Lower lobe of right lung (tissue), 2 donors: ENCODE measurements around the gene ZNF302. TPM values are rescaled to one million over a fixed set of nuclear protein-coding genes. Genes with fewer than 3 reads are reported as not detected.

ENCODE experiments used
- ATAC-seq, 2 donors: fragments of 200-7000 bp; cut with Tn5 transposase; one replicate each; pipeline ENCODE4 v1.9.1; 2020 to 2022; ENCODE audit warnings: mild to moderate bottlenecking in 2 of 2, moderate library complexity in 2 of 2
- DNase-seq: peaks from one replicate; pipeline ENCODE4 v3.0.0-alpha.2; 2020
- H3K27ac ChIP-seq: fragments of 200-600 bp; one replicate; pipeline ENCODE4 v1.8.0; 2022
- H3K27me3 ChIP-seq: fragments of 200-600 bp; one replicate; pipeline ENCODE4 v1.8.0; 2022; ENCODE audit warnings: low read depth
- H3K36me3 ChIP-seq: fragments of 200-600 bp; one replicate; pipeline ENCODE4 v1.8.0; 2022; ENCODE audit warnings: mild to moderate bottlenecking
- H3K4me1 ChIP-seq: fragments of 200-600 bp; one replicate; pipeline ENCODE4 v1.8.0; 2022
- H3K4me3 ChIP-seq: fragments of 200-600 bp; one replicate; pipeline ENCODE4 v1.8.0; 2022; ENCODE audit warnings: mild to moderate bottlenecking
- H3K9me3 ChIP-seq: fragments of 200-600 bp; one replicate; pipeline ENCODE4 v1.8.0; 2022
- CTCF ChIP-seq: fragments of 200-600 bp; IDR thresholded peaks from one replicate; pipeline ENCODE4 v1.8.0; 2022; ENCODE audit warnings: antibody characterized with exemption, mild to moderate bottlenecking
- intact Hi-C: fragments of 100-400 bp; cut with DNase I; formaldehyde crosslinking; loops from one replicate; pipeline ENCODE4 v1.11.0; 2022
- total RNA-seq: library from RNA; stranded (reverse); fragmentation: NEBNext Ultra II Directional; extraction: Animal tissue kit (Norgen Biotek cat#: 25700); gene quantifications from one replicate; pipeline ENCODE4 v1.2.1, GENCODE V29; 2021
- donor health status: DM: no; HTN: yes; CAD: no; lungs with severe emphysema.

ZNF302 gene
- total RNA-seq, 1 donor from 2014 or later, result 27.2 TPM

- no peak for TF ChIP-seq CTCF
- Histone ChIP-seq H3K4me1 (no peaks in the 10 kb centered on the region), H3K9me3 (peaks cover 10% of the 10 kb centered on the region), H3K27me3 (no peaks in the 10 kb centered on the region), H3K27ac (no peak overlapping the region), H3K36me3 (no peaks in the 10 kb centered on the region), H3K4me3 (no peak overlapping the region)
- ATAC-seq (no peak), DNase-seq (no peak)
- intact Hi-C loops, result loop anchor here (5.0 kb wide), 1 partner anchor 76 kb away; no protein-coding TSS in a partner anchor
Observed at GRCh38 chr19:34713262-34713637, 35.8 kb downstream of the ZNF302 start.

GRCh38 chr19:34715357-34715756 lies 37.9 kb downstream of the ZNF302 start:
- intact Hi-C loops, result no loop called here

GRCh38 chr19:34722353-34722752 lies 44.9 kb downstream of the ZNF302 start:
- Histone ChIP-seq H3K9me3 (no peaks in the 10 kb centered on the region), H3K27ac (no peak overlapping the region), H3K4me3 (no peak overlapping the region), H3K4me1 (no peaks in the 10 kb centered on the region), H3K27me3 (no peaks in the 10 kb centered on the region), H3K36me3 (no peaks in the 10 kb centered on the region)
- DNase-seq (no peak), ATAC-seq (no peak)
- intact Hi-C loops, result no loop called here
- TF ChIP-seq CTCF, result no peak

More at GRCh38 chr19:34715357-34715756, 37.9 kb downstream of the ZNF302 start:
- Histone ChIP-seq H3K4me3 (no peak overlapping the region), H3K4me1 (no peaks in the 10 kb centered on the region), H3K27me3 (no peaks in the 10 kb centered on the region), H3K27ac (no peak overlapping the region), H3K36me3 (no peaks in the 10 kb centered on the region), H3K9me3 (peaks cover 10% of the 10 kb centered on the region)
- no peak for DNase-seq
- no peak for ATAC-seq
- no peak for TF ChIP-seq CTCF

- Histone ChIP-seq H3K27me3 (no peaks in the 10 kb centered on the region), H3K9me3 (no peaks in the 10 kb centered on the region), H3K4me3 (no peak overlapping the region), H3K4me1 (no peaks in the 10 kb centered on the region), H3K36me3 (no peaks in the 10 kb centered on the region), H3K27ac (no peak overlapping the region)
- no peak for TF ChIP-seq CTCF
- intact Hi-C loops, result no loop called here
- DNase-seq, result no peak
- ATAC-seq, result no peak
Observed at GRCh38 chr19:34725400-34725799, 47.9 kb downstream of the ZNF302 start.

GRCh38 chr19:34731019-34731829 lies 53.7 kb downstream of the ZNF302 start:
- H3K27me3 ChIP-seq, result no peaks in the 10 kb centered on the region
- intact Hi-C loops, result no loop called here
- peaks cover 4% of the 10 kb centered on the region for H3K36me3 ChIP-seq
- no peak overlapping the region for H3K27ac ChIP-seq
- no peak for TF ChIP-seq CTCF
- ATAC-seq (no peak), DNase-seq (no peak)
- H3K4me1 ChIP-seq, result peaks cover 23% of the 10 kb centered on the region
- H3K9me3 ChIP-seq, result no peaks in the 10 kb centered on the region
- H3K4me3 ChIP-seq, result no peak overlapping the region
